Activated naive CD4-positive, alpha-beta T cell treated with Interleukin-2 at 50 U/mL for 16 hours (primary cell): ENCODE data around the gene THRAP3.
A peak's percentile ranks its signal among the peaks of the same experiment; 100 is the strongest.
"Not testable (repeated sequence)": the region's sequence is repeated elsewhere in the genome, so short reads cannot be mapped to it uniquely, and the experiment has no call there.

ENCODE experiments used
- DNase-seq: peaks from one replicate; pipeline ENCODE4 v3.0.0-alpha.2; 2020

The THRAP3 gene

GRCh38 chr1:36208978-36209703 lies 15.1 kb upstream of the THRAP3 start:
- no peak for DNase-seq

GRCh38 chr1:36211307-36211706 lies 12.9 kb upstream of the THRAP3 start:
- no peak for DNase-seq

- DNase-seq, result no peak
Measured at GRCh38 chr1:36211841-36212240, 12.4 kb upstream of the THRAP3 start.

GRCh38 chr1:36212782-36213181 lies 11.5 kb upstream of the THRAP3 start:
- DNase-seq, result no peak

GRCh38 chr1:36217670-36218069 lies 6.6 kb upstream of the THRAP3 start:
- no peak for DNase-seq

- not testable (repeated sequence) for DNase-seq
Measured at GRCh38 chr1:36221901-36222300, 2.3 kb upstream of the THRAP3 start.

- peak; percentile 2 for DNase-seq
Measured at GRCh38 chr1:36222481-36223380, 1.5 kb upstream of the THRAP3 start.

GRCh38 chr1:36223381-36223995 lies 755 bp upstream of the THRAP3 start:
- peak; percentile 26 for DNase-seq

- DNase-seq, result no peak
Measured at GRCh38 chr1:36224537-36225282, 467 bp downstream of the THRAP3 start.

- DNase-seq, result no peak
Measured at GRCh38 chr1:36225283-36225899, 1.1 kb downstream of the THRAP3 start.

- not testable (repeated sequence) for DNase-seq
Measured at GRCh38 chr1:36230279-36230678, 6.0 kb downstream of the THRAP3 start.

GRCh38 chr1:36231191-36231590 lies 6.9 kb downstream of the THRAP3 start:
- DNase-seq, result no peak

GRCh38 chr1:36232212-36233095 lies 8.2 kb downstream of the THRAP3 start:
- DNase-seq, result no peak

GRCh38 chr1:36236302-36236701 lies 12.1 kb downstream of the THRAP3 start:
- no peak for DNase-seq

GRCh38 chr1:36238433-36238832 lies 14.2 kb downstream of the THRAP3 start:
- no peak for DNase-seq

GRCh38 chr1:36239941-36240637 lies 15.8 kb downstream of the THRAP3 start:
- DNase-seq, result no peak

GRCh38 chr1:36247538-36247937 lies 23.3 kb downstream of the THRAP3 start:
- DNase-seq, result no peak

- DNase-seq, result no peak
Measured at GRCh38 chr1:36248250-36248894, 24.1 kb downstream of the THRAP3 start.

GRCh38 chr1:36251794-36252481 lies 27.7 kb downstream of the THRAP3 start:
- no peak for DNase-seq

GRCh38 chr1:36252482-36252824 lies 28.2 kb downstream of the THRAP3 start:
- not testable (repeated sequence) for DNase-seq
